Jurkat, Clone E6-1 (cell line): ENCODE results near the gene RAB14.

Source experiments
- DNase-seq: peaks from one replicate; pipeline ENCODE4 v3.0.0-alpha.2; 2011; ENCODE audit warnings: low read depth, low spot score
- H3K4me3 ChIP-seq: 2 replicates; pipeline ENCODE4 v1.5.1; 2011; ENCODE audit warnings: mild to moderate bottlenecking, low read length, control low read depth, moderate library complexity

Gene RAB14

DNA sequence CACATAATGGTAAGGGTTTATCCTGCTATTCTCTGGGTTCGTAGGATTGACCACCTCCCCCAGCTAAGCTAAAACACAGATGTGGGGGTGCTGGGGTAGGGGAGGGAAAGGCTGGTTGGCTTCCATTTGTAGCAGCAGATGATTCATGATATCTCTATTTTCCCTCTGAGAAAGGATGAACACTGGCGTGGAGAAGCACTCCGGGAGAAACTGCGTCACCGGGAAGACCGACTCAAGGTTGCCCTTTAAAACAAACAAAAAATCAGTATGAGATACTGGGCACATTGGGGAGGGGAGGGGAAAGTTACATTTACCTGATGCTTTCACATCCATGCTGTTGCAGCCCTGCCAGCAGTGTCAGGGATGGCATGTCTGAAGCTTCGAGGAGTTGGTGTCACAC lies 28.2 kb downstream of the RAB14 start:
- DNase-seq = no peak
- H3K4me3 ChIP-seq = no peak overlapping the region

- no peak for DNase-seq
- H3K4me3 ChIP-seq = no peak overlapping the region
Observed at GRCh38 chr9:121172726-121173487, 28.8 kb downstream of the RAB14 start.

DNA sequence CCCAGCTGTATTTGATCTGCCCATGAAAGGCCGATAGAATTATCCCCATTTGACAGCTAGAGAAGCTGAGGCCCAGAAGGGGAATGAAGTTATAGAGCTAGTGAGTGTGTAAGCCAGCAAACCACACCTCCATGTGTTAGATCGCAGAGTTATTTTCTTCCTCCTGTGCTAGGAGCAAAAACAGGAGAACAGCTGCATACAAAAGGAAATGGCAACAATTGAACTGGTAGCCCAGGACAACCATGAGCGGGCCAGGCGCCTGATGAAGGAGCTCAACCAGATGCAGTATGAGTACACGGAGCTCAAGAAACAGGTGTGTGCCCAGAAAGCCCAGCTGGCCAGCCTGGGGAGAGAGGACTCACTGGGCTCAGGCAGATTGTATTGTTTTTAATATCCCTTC lies 30.4 kb downstream of the RAB14 start:
- peak; percentile 55 for DNase-seq
- H3K4me3 ChIP-seq = no peak overlapping the region

DNA sequence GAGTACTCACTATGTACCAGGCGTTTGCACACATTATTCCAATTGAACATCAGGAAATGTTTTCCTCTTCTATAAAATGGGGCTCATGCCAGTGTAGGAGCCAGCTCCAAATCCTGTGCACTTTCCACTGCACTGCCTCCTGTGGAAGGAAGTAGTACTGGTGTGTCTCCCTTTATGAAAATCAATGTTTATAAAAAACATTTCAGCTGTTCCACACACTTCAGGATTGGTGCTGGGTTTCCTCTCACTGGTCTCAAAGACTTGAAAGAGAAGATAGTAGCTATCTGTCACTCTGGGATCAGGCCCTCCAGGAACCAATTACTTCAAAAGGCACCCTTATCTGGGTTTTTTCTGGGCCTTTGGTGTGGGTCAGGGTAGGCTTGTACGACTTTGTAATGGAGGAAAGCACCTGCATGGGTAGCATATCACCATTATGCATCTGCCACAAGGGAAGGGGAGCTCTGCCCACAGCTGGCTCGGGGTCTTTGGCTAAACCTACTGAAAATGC lies 32.5 kb downstream of the RAB14 start:
- peak; percentile 100 for DNase-seq
- no peak overlapping the region for H3K4me3 ChIP-seq

GRCh38 chr9:121168052-121168451 lies 33.6 kb downstream of the RAB14 start:
- no peak for DNase-seq
- H3K4me3 ChIP-seq = no peak overlapping the region

GRCh38 chr9:121160025-121160424 lies 41.6 kb downstream of the RAB14 start:
- H3K4me3 ChIP-seq = no peak overlapping the region
- DNase-seq = no peak

- H3K4me3 ChIP-seq = no peak overlapping the region
- DNase-seq = no peak
Observed at GRCh38 chr9:121157939-121158338, 43.7 kb downstream of the RAB14 start.

DNA sequence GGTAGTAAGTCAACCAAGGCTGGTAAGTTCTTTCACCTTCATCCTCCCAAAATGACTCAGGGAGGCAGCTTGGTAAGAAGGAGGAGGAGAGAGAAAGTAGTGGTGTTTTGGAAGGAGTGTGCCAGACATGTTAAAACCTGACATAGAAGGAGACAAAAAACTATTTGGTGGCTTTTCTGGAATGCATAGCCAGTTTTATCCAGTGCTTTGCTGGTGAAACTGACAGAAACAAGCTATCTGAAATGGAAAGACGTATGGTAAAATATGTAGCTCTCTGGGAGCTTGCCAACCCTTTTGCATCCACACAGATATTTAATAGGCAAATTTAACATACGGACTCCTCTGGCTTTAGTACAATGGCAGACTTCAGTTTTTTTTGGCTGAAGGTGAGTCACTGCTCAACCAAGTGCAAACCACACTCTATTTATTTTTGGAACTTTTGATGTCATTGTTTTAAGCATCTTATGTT lies 45.4 kb downstream of the RAB14 start:
- no peak overlapping the region for H3K4me3 ChIP-seq
- no peak for DNase-seq

- DNase-seq = no peak
- no peak overlapping the region for H3K4me3 ChIP-seq
Observed at GRCh38 chr9:121154782-121155181, 46.9 kb downstream of the RAB14 start.

GRCh38 chr9:121153642-121154041 lies 48.0 kb downstream of the RAB14 start:
- no peak overlapping the region for H3K4me3 ChIP-seq
- no peak for DNase-seq

DNA sequence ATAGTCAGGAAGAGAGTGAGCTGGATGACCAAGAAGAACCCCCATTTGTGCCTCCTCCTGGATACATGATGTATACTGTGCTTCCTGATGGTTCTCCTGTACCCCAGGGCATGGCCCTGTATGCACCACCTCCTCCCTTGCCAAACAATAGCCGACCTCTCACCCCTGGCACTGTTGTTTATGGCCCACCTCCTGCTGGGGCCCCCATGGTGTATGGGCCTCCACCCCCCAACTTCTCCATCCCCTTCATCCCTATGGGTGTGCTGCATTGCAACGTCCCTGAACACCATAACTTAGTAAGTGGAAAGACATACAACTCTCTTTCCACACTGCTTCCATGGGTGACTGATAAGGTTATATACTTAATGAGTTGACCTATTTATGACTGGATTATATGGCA lies 51.5 kb downstream of the RAB14 start:
- no peak for DNase-seq
- no peak overlapping the region for H3K4me3 ChIP-seq

DNA sequence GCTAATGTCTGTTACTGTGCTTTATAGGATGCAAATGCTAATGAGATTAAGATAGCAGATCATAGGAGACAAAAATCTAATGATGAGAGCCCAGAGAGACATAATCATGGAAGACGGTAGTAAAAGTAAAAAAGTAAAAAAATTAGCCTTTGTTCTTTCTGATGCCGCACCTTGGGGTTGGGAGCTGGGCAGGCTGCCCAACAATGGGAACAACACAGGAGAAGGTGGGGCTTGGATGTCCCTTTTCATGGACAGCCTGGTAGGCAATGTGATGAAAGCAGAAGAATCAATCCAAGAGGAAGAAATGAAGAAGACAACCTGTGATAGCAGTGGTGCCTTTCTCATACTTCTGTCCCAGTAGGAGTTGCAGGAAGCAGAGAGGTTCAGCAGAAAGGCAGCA lies 57.2 kb downstream of the RAB14 start:
- no peak overlapping the region for H3K4me3 ChIP-seq
- DNase-seq = no peak

DNA sequence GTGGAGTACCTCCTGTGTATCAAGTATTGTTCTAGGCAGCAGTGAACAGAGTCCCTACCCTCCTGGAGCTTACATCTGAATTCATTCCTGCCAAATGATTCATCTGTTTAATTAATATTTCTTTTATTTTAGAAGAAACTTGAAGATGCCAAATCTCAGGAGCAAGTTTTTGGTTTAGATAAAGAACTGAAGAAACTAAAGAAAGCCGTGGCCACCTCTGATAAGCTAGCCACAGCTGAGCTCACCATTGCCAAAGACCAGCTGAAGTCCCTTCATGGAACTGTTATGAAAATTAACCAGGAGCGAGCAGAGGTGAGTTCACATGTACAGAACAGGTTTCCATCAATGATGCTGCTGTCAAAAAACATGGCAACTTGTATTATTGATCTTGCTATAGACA lies 57.9 kb downstream of the RAB14 start:
- DNase-seq = no peak
- no peak overlapping the region for H3K4me3 ChIP-seq

DNA sequence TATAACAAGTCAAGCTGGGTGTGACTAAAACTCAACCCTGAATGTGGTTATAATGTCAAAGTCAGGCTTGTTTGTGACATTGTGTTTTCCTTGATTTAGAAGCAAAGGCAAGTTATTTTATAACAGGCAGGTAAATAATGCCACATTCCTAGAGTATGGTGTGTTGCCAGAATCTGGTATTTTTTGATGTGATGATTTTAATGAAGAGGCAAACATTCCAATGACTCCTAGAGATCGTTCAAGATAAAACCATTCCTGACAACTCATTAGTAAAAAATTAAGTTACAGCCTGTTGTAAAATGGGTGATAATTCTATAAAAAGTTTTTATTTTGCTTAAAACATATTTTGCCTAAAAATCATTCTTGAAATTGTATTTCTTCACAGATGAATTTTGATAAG lies 60.0 kb downstream of the RAB14 start:
- DNase-seq = no peak
- H3K4me3 ChIP-seq = no peak overlapping the region

- H3K4me3 ChIP-seq = no peak overlapping the region
- DNase-seq = no peak
Observed at GRCh38 chr9:121141306-121141705, 60.4 kb downstream of the RAB14 start.

GRCh38 chr9:121140162-121140561 lies 61.5 kb downstream of the RAB14 start:
- DNase-seq = no peak
- H3K4me3 ChIP-seq = no peak overlapping the region

GRCh38 chr9:121138973-121139372 lies 62.7 kb downstream of the RAB14 start:
- H3K4me3 ChIP-seq = no peak overlapping the region
- DNase-seq = no peak

- H3K4me3 ChIP-seq = no peak overlapping the region
- no peak for DNase-seq
Observed at GRCh38 chr9:121138561-121138960, 63.1 kb downstream of the RAB14 start.

GRCh38 chr9:121135642-121136041 lies 66.0 kb downstream of the RAB14 start:
- no peak overlapping the region for H3K4me3 ChIP-seq
- no peak for DNase-seq

GRCh38 chr9:121133104-121133816 lies 68.4 kb downstream of the RAB14 start:
- no peak overlapping the region for H3K4me3 ChIP-seq
- DNase-seq = peak; percentile 56
